Mesothelial cell of epicardium (in vitro differentiated cells): Measurements from ENCODE around the gene PHF13. TPM values are rescaled to one million over a fixed set of nuclear protein-coding genes. Genes with fewer than 3 reads are reported as not detected.

Experiments
- DNase-seq, 2 experiments: peaks; one replicate each; pipeline ENCODE4 v3.0.0; 2021; ENCODE audit warnings: low spot score in 2 of 2; ENCODE audit not compliant: unreplicated experiment in 2 of 2
- H3K27ac Mint-ChIP-seq: 2 replicates; pipeline ENCODE4 v1.8.0; 2021; ENCODE audit warnings: mixed read lengths
- H3K27me3 Mint-ChIP-seq: 2 replicates; pipeline ENCODE4 v1.8.0; 2021; ENCODE audit warnings: low read depth, mixed read lengths
- H3K36me3 Mint-ChIP-seq: 2 replicates; pipeline ENCODE4 v1.8.0; 2021; ENCODE audit warnings: mixed read lengths
- H3K4me1 Mint-ChIP-seq: 2 replicates; pipeline ENCODE4 v1.8.0; 2021; ENCODE audit warnings: mixed read lengths
- H3K4me3 Mint-ChIP-seq: 2 replicates; pipeline ENCODE4 v1.8.0; 2021; ENCODE audit warnings: mild to moderate bottlenecking, moderate library complexity, mixed read lengths
- H3K9me3 Mint-ChIP-seq: 2 replicates; pipeline ENCODE4 v1.8.0; 2021; ENCODE audit warnings: mixed read lengths
- CTCF ChIP-seq: fragments of 200-600 bp; sonication (generic); IDR thresholded peaks from one replicate; pipeline ENCODE4 v1.5.0; 2021; ENCODE audit warnings: antibody characterized with exemption; ENCODE audit not compliant: unreplicated experiment
- total RNA-seq: library from RNA; stranded (reverse); gene quantifications from 3 replicates; pipeline ENCODE4 v1.2.1, GENCODE V29; 2021

Gene PHF13
- total RNA-seq, 1 donor from 2014 or later = 34.0 TPM

- no peaks in the 10 kb centered on the region for H3K9me3 Mint-ChIP-seq
- H3K36me3 Mint-ChIP-seq = no peaks in the 10 kb centered on the region
- TF ChIP-seq CTCF = no peak
- H3K4me3 Mint-ChIP-seq = no peak overlapping the region
- H3K27ac Mint-ChIP-seq = no peak overlapping the region
- peaks cover 35% of the 10 kb centered on the region for H3K27me3 Mint-ChIP-seq
- no peaks in the 10 kb centered on the region for H3K4me1 Mint-ChIP-seq
- no peak for DNase-seq
Observed at GRCh38 chr1:6574025-6574620, 39.4 kb upstream of the PHF13 start.

- Mint-ChIP-seq H3K27ac (no peak overlapping the region), H3K4me3 (no peak overlapping the region), H3K27me3 (peaks cover 28% of the 10 kb centered on the region), H3K4me1 (peaks cover 5% of the 10 kb centered on the region), H3K36me3 (no peaks in the 10 kb centered on the region), H3K9me3 (no peaks in the 10 kb centered on the region)
- TF ChIP-seq CTCF = no peak
- DNase-seq = no peak
Observed at GRCh38 chr1:6574818-6575217, 38.7 kb upstream of the PHF13 start.

GRCh38 chr1:6577831-6578525 lies 35.6 kb upstream of the PHF13 start:
- H3K27ac Mint-ChIP-seq = no peak overlapping the region
- no peaks in the 10 kb centered on the region for H3K36me3 Mint-ChIP-seq
- no peak for TF ChIP-seq CTCF
- peaks cover 21% of the 10 kb centered on the region for H3K4me1 Mint-ChIP-seq
- no peaks in the 10 kb centered on the region for H3K9me3 Mint-ChIP-seq
- DNase-seq = no peak
- peaks cover under 1% of the 10 kb centered on the region for H3K27me3 Mint-ChIP-seq
- no peak overlapping the region for H3K4me3 Mint-ChIP-seq

- Mint-ChIP-seq H3K36me3 (no peaks in the 10 kb centered on the region), H3K4me3 (peak overlapping the region; percentile 94), H3K27ac (peak overlapping the region; percentile 97), H3K9me3 (no peaks in the 10 kb centered on the region), H3K4me1 (peaks cover 21% of the 10 kb centered on the region), H3K27me3 (no peaks in the 10 kb centered on the region)
- DNase-seq = no peak
- TF ChIP-seq CTCF = no peak
Observed at GRCh38 chr1:6578624-6579373, 34.7 kb upstream of the PHF13 start.

GRCh38 chr1:6579374-6580118 lies 34.0 kb upstream of the PHF13 start, which contains the start of gene ZBTB48:
Gene ZBTB48, plus strand, starts transcription at chr1:6579994. Its CDS starts 616 bp downstream, at chr1:6580610.
- no peaks in the 10 kb centered on the region for H3K9me3 Mint-ChIP-seq
- no peaks in the 10 kb centered on the region for H3K36me3 Mint-ChIP-seq
- H3K27me3 Mint-ChIP-seq = no peaks in the 10 kb centered on the region
- DNase-seq = peak; percentile 99
- H3K4me3 Mint-ChIP-seq = peak within 1 kb of the TSS; percentile 94
- H3K27ac Mint-ChIP-seq = peak within 1 kb of the TSS; percentile 97
- peaks cover 21% of the 10 kb centered on the region for H3K4me1 Mint-ChIP-seq
- no peak for TF ChIP-seq CTCF
